Neutrophil (primary cell): ENCODE data around the gene PCLO.

Experiments used
- H3K27ac ChIP-seq: fragments of 200-600 bp; sonication (generic); 2 replicates; pipeline ENCODE4 v1.5.1; 2016; ENCODE audit warnings: mild to moderate bottlenecking, moderate library complexity
- H3K27me3 ChIP-seq: fragments of 200-600 bp; sonication (generic); 2 replicates; pipeline ENCODE4 v1.6.0; 2016; ENCODE audit warnings: mild to moderate bottlenecking
- H3K36me3 ChIP-seq: fragments of 200-600 bp; sonication (generic); 2 replicates; pipeline ENCODE4 v1.5.1; 2017
- H3K4me1 ChIP-seq, 2 experiments: fragments of 200-600 bp in 1 of 2; sonication (generic) in 1 of 2; 1 replicate in 1 of 2; 2 replicates in 1 of 2; pipeline versions ENCODE4 v1.5.1 to v1.6.1; 2013 to 2016; ENCODE audit warnings: low read depth in 1 of 2, low read length in 1 of 2, mild to moderate bottlenecking in 1 of 2, moderate library complexity in 1 of 2; ENCODE audit not compliant: control insufficient read depth in 1 of 2, insufficient read depth in 1 of 2
- H3K4me3 ChIP-seq, 2 experiments: fragments of 200-600 bp in 1 of 2; sonication (generic) in 1 of 2; 1 replicate in 1 of 2; 2 replicates in 1 of 2; pipeline ENCODE4 v1.5.1; 2013 to 2016; ENCODE audit warnings: low read depth in 1 of 2, low read length in 1 of 2, mild to moderate bottlenecking in 1 of 2, moderate library complexity in 1 of 2
- H3K9me3 ChIP-seq: fragments of 200-600 bp; sonication (generic); 2 replicates; pipeline ENCODE4 v1.5.1; 2016
- TF ChIP-seq, protein P1 (sequence below): fragments of 200-600 bp; sonication (generic); IDR thresholded peaks from 2 replicates; pipeline ENCODE4 v1.5.1; 2016; ENCODE audit warnings: antibody characterized with exemption

Gene PCLO

DNA sequence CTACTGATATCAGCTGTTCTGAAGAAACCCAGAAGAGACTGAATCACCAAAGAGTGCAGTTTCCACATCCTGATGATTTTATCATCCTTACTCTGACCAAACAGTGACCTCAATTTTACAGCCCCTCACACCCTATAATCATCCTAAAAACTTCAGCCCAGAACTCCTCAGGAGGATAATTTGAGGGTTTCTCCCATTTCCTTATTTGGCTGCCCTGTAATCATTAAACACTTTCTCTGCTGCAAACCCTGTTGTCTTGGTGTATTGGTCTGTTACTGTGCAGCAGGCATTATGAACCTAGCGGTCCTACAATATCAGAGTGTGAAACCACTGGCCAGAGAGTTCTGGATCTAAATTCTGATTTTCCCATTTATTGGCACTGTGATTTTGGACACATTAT, 141.7 kb downstream of the PCLO start:
- Histone ChIP-seq H3K9me3 (no peaks in the 10 kb centered on the region), H3K27me3 (no peaks in the 10 kb centered on the region), H3K27ac (no peak overlapping the region), H3K36me3 (no peaks in the 10 kb centered on the region), H3K4me3 (no peak overlapping the region), H3K4me1 (no peaks in the 10 kb centered on the region)
- TF ChIP-seq, protein P1, sequence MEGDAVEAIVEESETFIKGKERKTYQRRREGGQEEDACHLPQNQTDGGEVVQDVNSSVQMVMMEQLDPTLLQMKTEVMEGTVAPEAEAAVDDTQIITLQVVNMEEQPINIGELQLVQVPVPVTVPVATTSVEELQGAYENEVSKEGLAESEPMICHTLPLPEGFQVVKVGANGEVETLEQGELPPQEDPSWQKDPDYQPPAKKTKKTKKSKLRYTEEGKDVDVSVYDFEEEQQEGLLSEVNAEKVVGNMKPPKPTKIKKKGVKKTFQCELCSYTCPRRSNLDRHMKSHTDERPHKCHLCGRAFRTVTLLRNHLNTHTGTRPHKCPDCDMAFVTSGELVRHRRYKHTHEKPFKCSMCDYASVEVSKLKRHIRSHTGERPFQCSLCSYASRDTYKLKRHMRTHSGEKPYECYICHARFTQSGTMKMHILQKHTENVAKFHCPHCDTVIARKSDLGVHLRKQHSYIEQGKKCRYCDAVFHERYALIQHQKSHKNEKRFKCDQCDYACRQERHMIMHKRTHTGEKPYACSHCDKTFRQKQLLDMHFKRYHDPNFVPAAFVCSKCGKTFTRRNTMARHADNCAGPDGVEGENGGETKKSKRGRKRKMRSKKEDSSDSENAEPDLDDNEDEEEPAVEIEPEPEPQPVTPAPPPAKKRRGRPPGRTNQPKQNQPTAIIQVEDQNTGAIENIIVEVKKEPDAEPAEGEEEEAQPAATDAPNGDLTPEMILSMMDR: no peak

DNA sequence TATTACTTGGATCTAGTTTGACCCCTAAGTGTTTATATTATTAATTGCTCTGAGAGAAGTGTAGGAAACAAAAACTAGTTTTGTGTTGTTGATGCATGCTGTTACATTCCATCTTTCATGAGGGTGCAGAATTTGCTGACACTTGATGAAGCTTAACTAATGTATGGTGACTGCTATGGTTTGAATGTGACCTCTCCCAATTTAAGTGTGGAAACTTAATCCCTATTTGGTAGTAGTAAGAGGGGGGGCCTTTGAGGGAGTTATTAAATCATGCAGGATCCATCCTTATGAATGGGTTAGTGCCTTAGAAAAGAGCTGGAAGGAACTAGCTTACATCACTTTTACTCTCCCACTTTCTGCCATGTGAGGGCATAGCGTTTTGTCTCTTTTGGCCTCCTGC, 142.5 kb downstream of the PCLO start:
- Histone ChIP-seq H3K9me3 (no peaks in the 10 kb centered on the region), H3K36me3 (no peaks in the 10 kb centered on the region), H3K27me3 (no peaks in the 10 kb centered on the region), H3K4me3 (no peak overlapping the region), H3K27ac (no peak overlapping the region), H3K4me1 (no peaks in the 10 kb centered on the region)
- TF ChIP-seq, protein P1: no peak

DNA sequence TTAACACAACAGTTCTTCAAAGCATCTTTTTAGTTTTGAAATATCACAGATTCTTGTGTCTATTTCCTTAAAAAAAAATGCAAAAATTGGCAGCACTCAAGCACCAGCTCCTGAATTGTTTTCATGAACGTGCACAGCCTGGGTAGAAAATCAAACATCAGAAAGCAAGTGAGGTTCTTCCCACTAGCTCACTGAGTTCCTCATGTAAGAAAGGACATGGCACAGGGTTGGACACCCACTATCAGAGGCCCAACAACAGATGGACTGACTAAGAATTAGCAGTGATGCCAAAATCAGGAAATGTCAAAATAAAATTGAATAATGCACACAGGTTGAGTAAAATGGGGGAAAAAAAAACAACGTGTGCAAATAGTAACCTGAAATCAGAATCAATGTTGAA, 146.8 kb downstream of the PCLO start:
- TF ChIP-seq, protein P1: no peak

DNA sequence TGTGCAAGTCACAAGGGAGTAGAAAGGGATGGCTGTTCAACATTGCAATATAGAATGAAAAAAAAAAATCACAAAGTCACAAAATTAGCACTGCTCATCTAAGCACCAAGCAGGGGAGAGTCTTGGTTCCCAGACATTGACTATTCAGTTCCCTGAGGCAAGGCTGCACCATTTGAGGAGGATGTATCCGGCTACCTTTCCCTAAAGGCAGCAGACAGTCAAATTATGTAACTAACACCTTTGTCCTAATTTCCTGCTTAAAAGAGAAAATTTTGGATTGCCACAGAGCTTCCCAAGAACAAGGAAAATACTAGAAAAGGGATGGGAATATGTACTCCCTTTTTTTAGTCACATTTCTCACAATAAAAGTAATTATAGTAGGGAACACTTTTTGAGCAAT, 148.1 kb downstream of the PCLO start:
- no peak overlapping the region for H3K4me3 ChIP-seq
- H3K27me3 ChIP-seq: no peaks in the 10 kb centered on the region
- no peaks in the 10 kb centered on the region for H3K4me1 ChIP-seq
- H3K27ac ChIP-seq: no peak overlapping the region
- TF ChIP-seq, protein P1: no peak
- no peaks in the 10 kb centered on the region for H3K36me3 ChIP-seq
- no peaks in the 10 kb centered on the region for H3K9me3 ChIP-seq

More for the DNA sequence above, 146.8 kb downstream of the PCLO start:
- Histone ChIP-seq H3K36me3 (no peaks in the 10 kb centered on the region), H3K4me1 (no peaks in the 10 kb centered on the region), H3K27ac (no peak overlapping the region), H3K9me3 (no peaks in the 10 kb centered on the region), H3K27me3 (no peaks in the 10 kb centered on the region), H3K4me3 (no peak overlapping the region)

DNA sequence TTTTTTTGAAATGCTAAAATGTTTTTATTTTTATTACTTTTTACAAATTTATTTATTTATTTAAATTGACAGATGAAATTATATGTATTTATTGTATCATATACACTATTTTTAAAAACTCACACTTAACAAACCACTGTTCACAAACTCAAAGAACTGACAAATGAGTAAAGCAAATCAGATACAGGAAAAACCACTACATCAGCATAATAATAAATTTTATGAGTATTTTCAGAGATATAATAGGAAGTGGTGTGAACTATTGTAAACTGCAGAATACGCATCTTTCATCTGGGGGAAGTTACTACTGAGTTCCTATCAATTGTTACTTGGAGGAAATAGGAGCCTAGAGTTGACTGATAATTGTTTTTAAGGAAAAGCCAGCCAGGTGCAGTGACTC, 150.7 kb downstream of the PCLO start:
- no peaks in the 10 kb centered on the region for H3K9me3 ChIP-seq
- no peaks in the 10 kb centered on the region for H3K27me3 ChIP-seq
- no peak overlapping the region for H3K4me3 ChIP-seq
- H3K36me3 ChIP-seq: no peaks in the 10 kb centered on the region
- H3K4me1 ChIP-seq: no peaks in the 10 kb centered on the region
- no peak overlapping the region for H3K27ac ChIP-seq
- TF ChIP-seq, protein P1: no peak

DNA sequence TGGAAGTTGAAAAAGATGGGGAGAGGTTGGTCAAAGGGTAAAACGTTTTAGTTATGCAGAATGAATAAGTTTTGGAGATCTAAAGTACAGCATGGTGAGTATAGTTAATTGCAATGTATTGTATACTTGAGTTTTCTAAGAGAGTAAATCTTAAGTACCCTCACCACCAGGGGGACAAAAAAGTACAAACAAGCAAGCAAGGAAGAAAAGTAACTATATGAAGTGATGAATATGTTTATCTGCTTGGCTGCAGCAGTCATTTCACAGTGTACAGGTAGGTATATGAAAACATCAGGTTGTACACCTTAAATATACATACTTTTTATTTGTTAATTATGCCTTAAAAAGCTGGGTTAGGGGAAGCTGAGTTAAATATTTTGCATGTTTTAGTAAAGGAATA, 157.3 kb downstream of the PCLO start:
- no peaks in the 10 kb centered on the region for H3K36me3 ChIP-seq
- no peak overlapping the region for H3K4me3 ChIP-seq
- no peaks in the 10 kb centered on the region for H3K27me3 ChIP-seq
- H3K9me3 ChIP-seq: no peaks in the 10 kb centered on the region
- TF ChIP-seq, protein P1: no peak
- no peak overlapping the region for H3K27ac ChIP-seq
- no peaks in the 10 kb centered on the region for H3K4me1 ChIP-seq
